ENCODE data around the gene LCN9.

GRCh38 chr9:135681161-135681560 is 18.1 kb downstream of the LCN9 start:
- no peak for TF ChIP-seq CTCF (optimal IDR thresholded peaks at IDR 0.05 in 1 of 3, IDR thresholded peaks at IDR 0.05 in 1 of 3, conservative IDR thresholded peaks at IDR 0.05 in 1 of 3; ENCODE audit: extremely low read depth in 1 of 3, insufficient read depth in 2 of 3, low read length in 3 of 3)
- no peak for TF ChIP-seq EZH2 (IDR thresholded peaks at IDR 0.05; ENCODE audit: low read length)
